Stimulated activated CD8-positive, alpha-beta memory T cell treated with anti-CD3 and anti-CD28 coated beads, Interleukin-4, amount 100 ng/mL, for 1 hour (primary cell): ENCODE results near the gene ZNF329.

Experiments
- DNase-seq, 2 donors: peaks; one replicate each; pipeline ENCODE4 v3.0.0-alpha.2; 2020; ENCODE audit warnings: low read depth in 2 of 2, low spot score in 1 of 2

The ZNF329 gene

GRCh38 chr19:58118979-58119733, 31.4 kb downstream of the ZNF329 start:
- no peak for DNase-seq

GRCh38 chr19:58117841-58118575, 32.6 kb downstream of the ZNF329 start:
- DNase-seq = no peak

GRCh38 chr19:58108546-58108817, 42.1 kb downstream of the ZNF329 start:
- no peak for DNase-seq

GRCh38 chr19:58107778-58108545, 42.6 kb downstream of the ZNF329 start:
- no peak for DNase-seq

- DNase-seq = no peak
Observed at GRCh38 chr19:58098682-58098998, 51.9 kb downstream of the ZNF329 start.

GRCh38 chr19:58097781-58098681, 52.6 kb downstream of the ZNF329 start, which contains the start of gene ZSCAN18:
ZSCAN18 (minus strand) TSS chr19:58098231; CDS start chr19:58090267, 7,964 bp downstream.
- DNase-seq = peak; percentile 95

- no peak for DNase-seq
Observed at GRCh38 chr19:58097349-58097748, 53.2 kb downstream of the ZNF329 start.

GRCh38 chr19:58096884-58097283, 53.7 kb downstream of the ZNF329 start:
- no peak for DNase-seq

- no peak for DNase-seq
Observed at GRCh38 chr19:58095328-58095727, 55.3 kb downstream of the ZNF329 start.

GRCh38 chr19:58093071-58093470, 57.5 kb downstream of the ZNF329 start:
- no peak for DNase-seq

- no peak for DNase-seq
Observed at GRCh38 chr19:58091251-58091995, 59.2 kb downstream of the ZNF329 start.

- DNase-seq = no peak
Observed at GRCh38 chr19:58089846-58090245, 60.7 kb downstream of the ZNF329 start.

GRCh38 chr19:58088521-58089052, 62.0 kb downstream of the ZNF329 start:
- no peak for DNase-seq

GRCh38 chr19:58086825-58087710, 63.5 kb downstream of the ZNF329 start:
- DNase-seq = no peak

- no peak for DNase-seq
Observed at GRCh38 chr19:58085348-58085875, 65.2 kb downstream of the ZNF329 start.

- DNase-seq = no peak
Observed at GRCh38 chr19:58084596-58085347, 65.8 kb downstream of the ZNF329 start.

GRCh38 chr19:58083021-58083420, 67.6 kb downstream of the ZNF329 start:
- no peak for DNase-seq

GRCh38 chr19:58079792-58080191, 70.8 kb downstream of the ZNF329 start:
- no peak for DNase-seq
